ENCODE data around the gene KCNJ5.

The KCNJ5 gene

DNA sequence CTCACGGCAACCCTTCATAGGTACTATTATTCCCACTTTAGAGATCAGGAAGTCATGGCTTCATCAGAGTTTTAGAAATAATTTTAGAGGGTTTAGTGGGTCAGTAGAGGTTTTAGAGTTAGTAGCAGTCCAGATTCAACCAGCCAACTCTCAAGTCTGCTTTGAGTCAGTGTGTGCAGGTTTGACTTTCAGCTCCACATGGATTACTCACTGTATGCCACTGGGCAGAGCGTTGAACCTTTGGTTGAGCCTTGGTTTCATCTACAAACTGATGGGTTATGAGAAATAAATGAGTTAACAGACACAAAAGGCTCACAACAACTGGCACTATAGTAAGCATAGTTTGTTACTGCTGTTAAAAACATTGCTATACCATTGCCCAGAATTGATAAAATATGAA is 70.5 kb downstream of the KCNJ5 start:
- no peak overlapping the region for H3K4me2 ChIP-seq (ENCODE audit: low read length)
- TF ChIP-seq, protein P1, sequence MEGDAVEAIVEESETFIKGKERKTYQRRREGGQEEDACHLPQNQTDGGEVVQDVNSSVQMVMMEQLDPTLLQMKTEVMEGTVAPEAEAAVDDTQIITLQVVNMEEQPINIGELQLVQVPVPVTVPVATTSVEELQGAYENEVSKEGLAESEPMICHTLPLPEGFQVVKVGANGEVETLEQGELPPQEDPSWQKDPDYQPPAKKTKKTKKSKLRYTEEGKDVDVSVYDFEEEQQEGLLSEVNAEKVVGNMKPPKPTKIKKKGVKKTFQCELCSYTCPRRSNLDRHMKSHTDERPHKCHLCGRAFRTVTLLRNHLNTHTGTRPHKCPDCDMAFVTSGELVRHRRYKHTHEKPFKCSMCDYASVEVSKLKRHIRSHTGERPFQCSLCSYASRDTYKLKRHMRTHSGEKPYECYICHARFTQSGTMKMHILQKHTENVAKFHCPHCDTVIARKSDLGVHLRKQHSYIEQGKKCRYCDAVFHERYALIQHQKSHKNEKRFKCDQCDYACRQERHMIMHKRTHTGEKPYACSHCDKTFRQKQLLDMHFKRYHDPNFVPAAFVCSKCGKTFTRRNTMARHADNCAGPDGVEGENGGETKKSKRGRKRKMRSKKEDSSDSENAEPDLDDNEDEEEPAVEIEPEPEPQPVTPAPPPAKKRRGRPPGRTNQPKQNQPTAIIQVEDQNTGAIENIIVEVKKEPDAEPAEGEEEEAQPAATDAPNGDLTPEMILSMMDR (IDR thresholded peaks at IDR 0.05; ENCODE audit: low read depth, low read length, poor library complexity, severe bottlenecking): no peak
- TF ChIP-seq EZH2phosphoT487 (IDR thresholded peaks at IDR 0.05; ENCODE audit: borderline replicate concordance, low read length): no peak
- H3K4me3 ChIP-seq (ENCODE audit: low read length): no peak overlapping the region
- H3K27me3 ChIP-seq (ENCODE audit: control insufficient read depth, low read length): peaks cover 58% of the 10 kb centered on the region
- no peaks in the 10 kb centered on the region for H3K9me3 ChIP-seq (ENCODE audit: control insufficient read depth, insufficient read depth, low read length)
- no peaks in the 10 kb centered on the region for H3K4me1 ChIP-seq (ENCODE audit: control insufficient read depth, low read length)
- H3F3A ChIP-seq (ENCODE audit: control insufficient read depth, insufficient read depth): no peaks in the 10 kb centered on the region
- H3K27ac ChIP-seq (ENCODE audit: low read depth, low read length): no peak overlapping the region
- no peaks in the 10 kb centered on the region for H3K79me2 ChIP-seq (ENCODE audit: control insufficient read depth, low read length)
- no peaks in the 10 kb centered on the region for H4K20me1 ChIP-seq (ENCODE audit: control insufficient read depth, insufficient read depth, low read depth, low read length)
- no peaks in the 10 kb centered on the region for H3K9me2 ChIP-seq (replicated peaks; ENCODE audit: control insufficient read depth, low read length)
- no peaks in the 10 kb centered on the region for H3K36me3 ChIP-seq (ENCODE audit: control insufficient read depth, low read length)

GRCh38 chr11:128962896-128963295 is 71.7 kb downstream of the KCNJ5 start:
- no peaks in the 10 kb centered on the region for H3K9me3 ChIP-seq (ENCODE audit: control insufficient read depth, insufficient read depth, low read length)
- no peaks in the 10 kb centered on the region for H3K79me2 ChIP-seq (ENCODE audit: control insufficient read depth, low read length)
- H3F3A ChIP-seq (ENCODE audit: control insufficient read depth, insufficient read depth): no peaks in the 10 kb centered on the region
- H3K9me2 ChIP-seq (replicated peaks; ENCODE audit: control insufficient read depth, low read length): no peaks in the 10 kb centered on the region
- H3K4me2 ChIP-seq (ENCODE audit: low read length): no peak overlapping the region
- no peak for TF ChIP-seq EZH2phosphoT487 (IDR thresholded peaks at IDR 0.05; ENCODE audit: borderline replicate concordance, low read length)
- TF ChIP-seq, protein P1 (IDR thresholded peaks at IDR 0.05; ENCODE audit: low read depth, low read length, poor library complexity, severe bottlenecking): no peak
- no peaks in the 10 kb centered on the region for H3K4me1 ChIP-seq (ENCODE audit: control insufficient read depth, low read length)
- H3K4me3 ChIP-seq (ENCODE audit: low read length): no peak overlapping the region
- no peaks in the 10 kb centered on the region for H4K20me1 ChIP-seq (ENCODE audit: control insufficient read depth, insufficient read depth, low read depth, low read length)
- H3K27ac ChIP-seq (ENCODE audit: low read depth, low read length): no peak overlapping the region
- peaks cover 49% of the 10 kb centered on the region for H3K27me3 ChIP-seq (ENCODE audit: control insufficient read depth, low read length)
- H3K36me3 ChIP-seq (ENCODE audit: control insufficient read depth, low read length): no peaks in the 10 kb centered on the region

GRCh38 chr11:128963744-128964325 is 72.7 kb downstream of the KCNJ5 start:
- Histone ChIP-seq H3K4me3 (ENCODE audit: low read length) (no peak overlapping the region), H3K4me2 (ENCODE audit: low read length) (no peak overlapping the region), H3K9me2 (replicated peaks; ENCODE audit: control insufficient read depth, low read length) (no peaks in the 10 kb centered on the region), H3K27ac (ENCODE audit: low read depth, low read length) (no peak overlapping the region), H3K4me1 (ENCODE audit: control insufficient read depth, low read length) (no peaks in the 10 kb centered on the region), H4K20me1 (ENCODE audit: control insufficient read depth, insufficient read depth, low read depth, low read length) (no peaks in the 10 kb centered on the region), H3K79me2 (ENCODE audit: control insufficient read depth, low read length) (no peaks in the 10 kb centered on the region), H3K36me3 (ENCODE audit: control insufficient read depth, low read length) (no peaks in the 10 kb centered on the region), H3K9me3 (ENCODE audit: control insufficient read depth, insufficient read depth, low read length) (no peaks in the 10 kb centered on the region), H3F3A (ENCODE audit: control insufficient read depth, insufficient read depth) (no peaks in the 10 kb centered on the region), H3K27me3 (ENCODE audit: control insufficient read depth, low read length) (peaks cover 42% of the 10 kb centered on the region)
- TF ChIP-seq, protein P1 (IDR thresholded peaks at IDR 0.05; ENCODE audit: low read depth, low read length, poor library complexity, severe bottlenecking): no peak
- TF ChIP-seq EZH2phosphoT487 (IDR thresholded peaks at IDR 0.05; ENCODE audit: borderline replicate concordance, low read length): no peak

Measured in DOHH2 (cell line).